ENCODE data around the gene GPRIN3. TPM values are rescaled to one million over a fixed set of nuclear protein-coding genes. Genes with fewer than 3 reads are reported as not detected.

Gene GPRIN3
- total and polyA plus RNA-seq, 2 experiments from 2014 or later = 0.74 to 3.2 TPM

DNA sequence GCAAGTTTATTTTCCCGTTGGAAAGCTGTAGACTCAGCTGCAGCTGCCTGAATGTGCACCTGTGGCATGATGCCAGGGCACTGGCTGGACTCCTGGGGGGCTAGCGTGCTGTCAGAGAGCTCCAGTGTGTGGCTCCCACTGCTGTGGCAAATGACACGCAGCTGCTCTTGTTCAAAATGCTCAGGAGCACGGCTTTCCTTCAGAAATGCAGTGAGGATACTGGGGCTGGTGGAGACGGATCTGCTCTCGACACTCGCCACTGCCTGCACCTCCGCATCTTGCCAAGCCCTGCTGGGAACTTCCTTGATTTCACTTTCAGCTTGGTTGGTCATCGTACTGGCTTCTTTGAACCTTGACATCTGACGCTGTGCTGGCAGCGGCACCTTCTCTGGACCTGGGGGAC, 58.7 kb downstream of the GPRIN3 start:
- no peaks in the 10 kb centered on the region for H3K9me2 ChIP-seq (ENCODE audit: insufficient read depth)
- ATAC-seq (no peak), DNase-seq (ENCODE audit: low spot score) (no peak)
- no peaks in the 10 kb centered on the region for H4K20me1 ChIP-seq (replicated peaks; ENCODE audit: insufficient read depth)
- H3F3A ChIP-seq (replicated peaks; ENCODE audit: low read depth) = no peaks in the 10 kb centered on the region
- Mint-ChIP-seq H3K27me3 (ENCODE audit: insufficient read depth, low read depth, poor library complexity) (no peaks in the 10 kb centered on the region), H3K9me3 (no peaks in the 10 kb centered on the region), H3K4me3 (no peak overlapping the region), H3K27ac (no peak overlapping the region), H3K36me3 (ENCODE audit: low read depth) (no peaks in the 10 kb centered on the region), H3K4me1 (peaks cover 7% of the 10 kb centered on the region)
- H2AFZ ChIP-seq = no peak overlapping the region
- H3K36me3 ChIP-seq (ENCODE audit: insufficient read depth) = no peaks in the 10 kb centered on the region
- H3K4me1 ChIP-seq (ENCODE audit: insufficient read depth) = no peaks in the 10 kb centered on the region; the same call in 1 of the 2 replicates
- no peak overlapping the region for H3K27ac ChIP-seq (ENCODE audit: low read depth)
- no peaks in the 10 kb centered on the region for H3K27me3 ChIP-seq (ENCODE audit: insufficient read depth)
- no peak overlapping the region for H3K4me2 ChIP-seq
- H3K4me3 ChIP-seq = no peak overlapping the region
- no peak for TF ChIP-seq STAT1 (IDR thresholded peaks at IDR 0.05; ENCODE audit: unreplicated experiment)
- TF ChIP-seq CREB1 (CRISPR knock-in tag; IDR thresholded peaks at IDR 0.05; ENCODE audit: low read depth) = no peak
- no peak for TF ChIP-seq EZH2 (IDR thresholded peaks at IDR 0.05; ENCODE audit: low read depth, unreplicated experiment)
- TF ChIP-seq, protein P1, sequence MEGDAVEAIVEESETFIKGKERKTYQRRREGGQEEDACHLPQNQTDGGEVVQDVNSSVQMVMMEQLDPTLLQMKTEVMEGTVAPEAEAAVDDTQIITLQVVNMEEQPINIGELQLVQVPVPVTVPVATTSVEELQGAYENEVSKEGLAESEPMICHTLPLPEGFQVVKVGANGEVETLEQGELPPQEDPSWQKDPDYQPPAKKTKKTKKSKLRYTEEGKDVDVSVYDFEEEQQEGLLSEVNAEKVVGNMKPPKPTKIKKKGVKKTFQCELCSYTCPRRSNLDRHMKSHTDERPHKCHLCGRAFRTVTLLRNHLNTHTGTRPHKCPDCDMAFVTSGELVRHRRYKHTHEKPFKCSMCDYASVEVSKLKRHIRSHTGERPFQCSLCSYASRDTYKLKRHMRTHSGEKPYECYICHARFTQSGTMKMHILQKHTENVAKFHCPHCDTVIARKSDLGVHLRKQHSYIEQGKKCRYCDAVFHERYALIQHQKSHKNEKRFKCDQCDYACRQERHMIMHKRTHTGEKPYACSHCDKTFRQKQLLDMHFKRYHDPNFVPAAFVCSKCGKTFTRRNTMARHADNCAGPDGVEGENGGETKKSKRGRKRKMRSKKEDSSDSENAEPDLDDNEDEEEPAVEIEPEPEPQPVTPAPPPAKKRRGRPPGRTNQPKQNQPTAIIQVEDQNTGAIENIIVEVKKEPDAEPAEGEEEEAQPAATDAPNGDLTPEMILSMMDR (conservative IDR thresholded peaks at IDR 0.05; ENCODE audit: low read depth in 2 of 2) = no peak
- no peak for TF ChIP-seq JUNB (IDR thresholded peaks at IDR 0.05; ENCODE audit: unreplicated experiment)
- TF ChIP-seq, protein P2, sequence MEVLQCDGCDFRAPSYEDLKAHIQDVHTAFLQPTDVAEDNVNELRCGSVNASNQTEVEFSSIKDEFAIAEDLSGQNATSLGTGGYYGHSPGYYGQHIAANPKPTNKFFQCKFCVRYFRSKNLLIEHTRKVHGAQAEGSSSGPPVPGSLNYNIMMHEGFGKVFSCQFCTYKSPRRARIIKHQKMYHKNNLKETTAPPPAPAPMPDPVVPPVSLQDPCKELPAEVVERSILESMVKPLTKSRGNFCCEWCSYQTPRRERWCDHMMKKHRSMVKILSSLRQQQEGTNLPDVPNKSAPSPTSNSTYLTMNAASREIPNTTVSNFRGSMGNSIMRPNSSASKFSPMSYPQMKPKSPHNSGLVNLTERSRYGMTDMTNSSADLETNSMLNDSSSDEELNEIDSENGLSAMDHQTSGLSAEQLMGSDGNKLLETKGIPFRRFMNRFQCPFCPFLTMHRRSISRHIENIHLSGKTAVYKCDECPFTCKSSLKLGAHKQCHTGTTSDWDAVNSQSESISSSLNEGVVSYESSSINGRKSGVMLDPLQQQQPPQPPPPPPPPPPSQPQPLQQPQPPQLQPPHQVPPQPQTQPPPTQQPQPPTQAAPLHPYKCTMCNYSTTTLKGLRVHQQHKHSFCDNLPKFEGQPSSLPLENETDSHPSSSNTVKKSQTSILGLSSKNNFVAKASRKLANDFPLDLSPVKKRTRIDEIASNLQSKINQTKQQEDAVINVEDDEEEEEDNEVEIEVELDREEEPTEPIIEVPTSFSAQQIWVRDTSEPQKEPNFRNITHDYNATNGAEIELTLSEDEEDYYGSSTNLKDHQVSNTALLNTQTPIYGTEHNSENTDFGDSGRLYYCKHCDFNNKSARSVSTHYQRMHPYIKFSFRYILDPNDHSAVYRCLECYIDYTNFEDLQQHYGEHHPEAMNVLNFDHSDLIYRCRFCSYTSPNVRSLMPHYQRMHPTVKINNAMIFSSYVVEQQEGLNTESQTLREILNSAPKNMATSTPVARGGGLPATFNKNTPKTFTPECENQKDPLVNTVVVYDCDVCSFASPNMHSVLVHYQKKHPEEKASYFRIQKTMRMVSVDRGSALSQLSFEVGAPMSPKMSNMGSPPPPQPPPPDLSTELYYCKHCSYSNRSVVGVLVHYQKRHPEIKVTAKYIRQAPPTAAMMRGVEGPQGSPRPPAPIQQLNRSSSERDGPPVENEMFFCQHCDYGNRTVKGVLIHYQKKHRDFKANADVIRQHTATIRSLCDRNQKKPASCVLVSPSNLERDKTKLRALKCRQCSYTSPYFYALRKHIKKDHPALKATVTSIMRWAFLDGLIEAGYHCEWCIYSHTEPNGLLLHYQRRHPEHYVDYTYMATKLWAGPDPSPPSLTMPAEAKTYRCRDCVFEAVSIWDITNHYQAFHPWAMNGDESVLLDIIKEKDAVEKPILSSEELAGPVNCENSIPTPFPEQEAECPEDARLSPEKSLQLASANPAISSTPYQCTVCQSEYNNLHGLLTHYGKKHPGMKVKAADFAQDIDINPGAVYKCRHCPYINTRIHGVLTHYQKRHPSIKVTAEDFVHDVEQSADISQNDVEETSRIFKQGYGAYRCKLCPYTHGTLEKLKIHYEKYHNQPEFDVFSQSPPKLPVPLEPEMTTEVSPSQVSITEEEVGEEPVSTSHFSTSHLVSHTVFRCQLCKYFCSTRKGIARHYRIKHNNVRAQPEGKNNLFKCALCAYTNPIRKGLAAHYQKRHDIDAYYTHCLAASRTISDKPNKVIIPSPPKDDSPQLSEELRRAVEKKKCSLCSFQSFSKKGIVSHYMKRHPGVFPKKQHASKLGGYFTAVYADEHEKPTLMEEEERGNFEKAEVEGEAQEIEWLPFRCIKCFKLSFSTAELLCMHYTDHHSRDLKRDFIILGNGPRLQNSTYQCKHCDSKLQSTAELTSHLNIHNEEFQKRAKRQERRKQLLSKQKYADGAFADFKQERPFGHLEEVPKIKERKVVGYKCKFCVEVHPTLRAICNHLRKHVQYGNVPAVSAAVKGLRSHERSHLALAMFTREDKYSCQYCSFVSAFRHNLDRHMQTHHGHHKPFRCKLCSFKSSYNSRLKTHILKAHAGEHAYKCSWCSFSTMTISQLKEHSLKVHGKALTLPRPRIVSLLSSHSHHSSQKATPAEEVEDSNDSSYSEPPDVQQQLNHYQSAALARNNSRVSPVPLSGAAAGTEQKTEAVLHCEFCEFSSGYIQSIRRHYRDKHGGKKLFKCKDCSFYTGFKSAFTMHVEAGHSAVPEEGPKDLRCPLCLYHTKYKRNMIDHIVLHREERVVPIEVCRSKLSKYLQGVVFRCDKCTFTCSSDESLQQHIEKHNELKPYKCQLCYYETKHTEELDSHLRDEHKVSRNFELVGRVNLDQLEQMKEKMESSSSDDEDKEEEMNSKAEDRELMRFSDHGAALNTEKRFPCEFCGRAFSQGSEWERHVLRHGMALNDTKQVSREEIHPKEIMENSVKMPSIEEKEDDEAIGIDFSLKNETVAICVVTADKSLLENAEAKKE (CRISPR knock-in tag; IDR thresholded peaks at IDR 0.05) = no peak
- TF ChIP-seq ZNF331 (CRISPR knock-in tag; IDR thresholded peaks at IDR 0.05; ENCODE audit: low read depth) = no peak
- TF ChIP-seq EZH2phosphoT487 (IDR thresholded peaks at IDR 0.05; ENCODE audit: unreplicated experiment) = no peak
- no peak for TF ChIP-seq POLR2AphosphoS5 (IDR thresholded peaks at IDR 0.05; ENCODE audit: low read depth)
- TF ChIP-seq, protein P3, sequence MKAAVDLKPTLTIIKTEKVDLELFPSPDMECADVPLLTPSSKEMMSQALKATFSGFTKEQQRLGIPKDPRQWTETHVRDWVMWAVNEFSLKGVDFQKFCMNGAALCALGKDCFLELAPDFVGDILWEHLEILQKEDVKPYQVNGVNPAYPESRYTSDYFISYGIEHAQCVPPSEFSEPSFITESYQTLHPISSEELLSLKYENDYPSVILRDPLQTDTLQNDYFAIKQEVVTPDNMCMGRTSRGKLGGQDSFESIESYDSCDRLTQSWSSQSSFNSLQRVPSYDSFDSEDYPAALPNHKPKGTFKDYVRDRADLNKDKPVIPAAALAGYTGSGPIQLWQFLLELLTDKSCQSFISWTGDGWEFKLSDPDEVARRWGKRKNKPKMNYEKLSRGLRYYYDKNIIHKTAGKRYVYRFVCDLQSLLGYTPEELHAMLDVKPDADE (IDR thresholded peaks at IDR 0.05) = no peak
- no peak for TF ChIP-seq ZNF114 (CRISPR knock-in tag; IDR thresholded peaks at IDR 0.05)
- TF ChIP-seq, protein P4, sequence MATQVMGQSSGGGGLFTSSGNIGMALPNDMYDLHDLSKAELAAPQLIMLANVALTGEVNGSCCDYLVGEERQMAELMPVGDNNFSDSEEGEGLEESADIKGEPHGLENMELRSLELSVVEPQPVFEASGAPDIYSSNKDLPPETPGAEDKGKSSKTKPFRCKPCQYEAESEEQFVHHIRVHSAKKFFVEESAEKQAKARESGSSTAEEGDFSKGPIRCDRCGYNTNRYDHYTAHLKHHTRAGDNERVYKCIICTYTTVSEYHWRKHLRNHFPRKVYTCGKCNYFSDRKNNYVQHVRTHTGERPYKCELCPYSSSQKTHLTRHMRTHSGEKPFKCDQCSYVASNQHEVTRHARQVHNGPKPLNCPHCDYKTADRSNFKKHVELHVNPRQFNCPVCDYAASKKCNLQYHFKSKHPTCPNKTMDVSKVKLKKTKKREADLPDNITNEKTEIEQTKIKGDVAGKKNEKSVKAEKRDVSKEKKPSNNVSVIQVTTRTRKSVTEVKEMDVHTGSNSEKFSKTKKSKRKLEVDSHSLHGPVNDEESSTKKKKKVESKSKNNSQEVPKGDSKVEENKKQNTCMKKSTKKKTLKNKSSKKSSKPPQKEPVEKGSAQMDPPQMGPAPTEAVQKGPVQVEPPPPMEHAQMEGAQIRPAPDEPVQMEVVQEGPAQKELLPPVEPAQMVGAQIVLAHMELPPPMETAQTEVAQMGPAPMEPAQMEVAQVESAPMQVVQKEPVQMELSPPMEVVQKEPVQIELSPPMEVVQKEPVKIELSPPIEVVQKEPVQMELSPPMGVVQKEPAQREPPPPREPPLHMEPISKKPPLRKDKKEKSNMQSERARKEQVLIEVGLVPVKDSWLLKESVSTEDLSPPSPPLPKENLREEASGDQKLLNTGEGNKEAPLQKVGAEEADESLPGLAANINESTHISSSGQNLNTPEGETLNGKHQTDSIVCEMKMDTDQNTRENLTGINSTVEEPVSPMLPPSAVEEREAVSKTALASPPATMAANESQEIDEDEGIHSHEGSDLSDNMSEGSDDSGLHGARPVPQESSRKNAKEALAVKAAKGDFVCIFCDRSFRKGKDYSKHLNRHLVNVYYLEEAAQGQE (IDR thresholded peaks at IDR 0.05; ENCODE audit: unreplicated experiment) = no peak
- no peak for TF ChIP-seq NANOG (IDR thresholded peaks at IDR 0.05; ENCODE audit: borderline replicate concordance)
- no peaks in the 10 kb centered on the region for H3K79me2 ChIP-seq (replicated peaks; ENCODE audit: insufficient read depth)

Data from GM23338 (cell line).